A673 (cell line): Measurements from ENCODE around the gene HK1. TPM values are rescaled to one million over a fixed set of nuclear protein-coding genes. Genes with fewer than 3 reads are reported as not detected.

Experiments used
- BruUV-seq: library from RNA; stranded (reverse); fragments of 400-500 nt; replicated peaks from 2 replicates; lab custom pipeline; 2021; lab: Mats Ljungman, UMichigan
- CTCF ChIA-PET: fragments of 300-600 bp; sonication (Branson Sonifier 250); formaldehyde crosslinking; loops from one replicate; lab custom pipeline; 2022; ENCODE audit warnings: antibody characterized with exemption; lab: Charles Lee
- POLR2A ChIA-PET: fragments of 300-600 bp; sonication (Branson Sonifier 250); formaldehyde crosslinking; loops from one replicate; lab custom pipeline; 2022; ENCODE audit warnings: antibody characterized with exemption; ENCODE audit not compliant: low non-redundant PET; lab: Charles Lee
- DNase-seq: peaks from one replicate; pipeline ENCODE4 v3.0.0-alpha.2; 2015; ENCODE audit warnings: low spot score
- H3K27ac ChIP-seq: fragments of 200-600 bp; sonication (generic); 2 replicates; pipeline ENCODE4 v1.5.1; 2016; ENCODE audit warnings: mixed run types, low read depth, mild to moderate bottlenecking, mixed read lengths, antibody characterized with exemption, low read length; ENCODE audit not compliant: poor library complexity, severe bottlenecking
- H3K27me3 ChIP-seq: fragments of 200-600 bp; sonication (generic); replicated peaks from 2 replicates; pipeline ENCODE4 v1.6.1; 2017; ENCODE audit warnings: mixed run types, low read depth, mild to moderate bottlenecking, mixed read lengths, antibody characterized with exemption, low read length; ENCODE audit not compliant: insufficient read depth, poor library complexity
- H3K36me3 ChIP-seq: fragments of 200-600 bp; sonication (generic); 2 replicates; pipeline ENCODE4 v1.6.1; 2016; ENCODE audit warnings: mixed run types, mild to moderate bottlenecking, mixed read lengths, antibody characterized with exemption, low read length; ENCODE audit not compliant: insufficient read depth, poor library complexity, severe bottlenecking
- H3K4me1 ChIP-seq: fragments of 200-600 bp; sonication (generic); 2 replicates; pipeline ENCODE4 v1.6.1; 2017; ENCODE audit warnings: mixed run types, mild to moderate bottlenecking, mixed read lengths, antibody characterized with exemption, low read length; ENCODE audit not compliant: insufficient read depth, poor library complexity, severe bottlenecking
- H3K4me3 ChIP-seq: fragments of 200-600 bp; sonication (generic); 2 replicates; pipeline ENCODE4 v1.5.1; 2016; ENCODE audit warnings: low read depth, mixed run types, mild to moderate bottlenecking, mixed read lengths, low read length; ENCODE audit not compliant: poor library complexity, severe bottlenecking
- H3K9me3 ChIP-seq: fragments of 200-600 bp; sonication (generic); 2 replicates; pipeline ENCODE4 v1.6.1; 2016; ENCODE audit warnings: mixed run types, low read depth, mild to moderate bottlenecking, mixed read lengths, antibody characterized with exemption, low read length; ENCODE audit not compliant: poor library complexity, severe bottlenecking
- EZH2 ChIP-seq: fragments of 200-600 bp; sonication (generic); IDR thresholded peaks from 2 replicates; pipeline ENCODE4 v1.6.1; 2017; ENCODE audit warnings: borderline replicate concordance, low read depth, mild to moderate bottlenecking, mixed read lengths, antibody characterized with exemption, low read length; ENCODE audit not compliant: poor library complexity, severe bottlenecking
- intact Hi-C: fragments of 100-400 bp; cut with micrococcal nuclease; formaldehyde crosslinking; loops from one replicate; pipeline ENCODE4 v1.10.0; 2022; ENCODE audit not compliant: unreplicated experiment
- total RNA-seq: library from RNA; stranded (reverse); gene quantifications from 2 replicates; pipeline ENCODE4 v1.2.3, GENCODE V29; 2021
- TF ChIP-seq, protein P1 (sequence below): fragments of 300-800, 200-600 bp; sonication (generic); conservative IDR thresholded peaks from 2 replicates; pipeline ENCODE4 v1.5.1; 2017; ENCODE audit warnings: low read depth, mild to moderate bottlenecking, antibody characterized with exemption, low read length, moderate library complexity, mixed read lengths

HK1 gene
- total RNA-seq, 1 experiment from 2014 or later: 107 TPM

GRCh38 chr10:69295027-69295636 is 16.8 kb downstream of the HK1 start:
- TF ChIP-seq EZH2: no peak
- TF ChIP-seq, protein P1, sequence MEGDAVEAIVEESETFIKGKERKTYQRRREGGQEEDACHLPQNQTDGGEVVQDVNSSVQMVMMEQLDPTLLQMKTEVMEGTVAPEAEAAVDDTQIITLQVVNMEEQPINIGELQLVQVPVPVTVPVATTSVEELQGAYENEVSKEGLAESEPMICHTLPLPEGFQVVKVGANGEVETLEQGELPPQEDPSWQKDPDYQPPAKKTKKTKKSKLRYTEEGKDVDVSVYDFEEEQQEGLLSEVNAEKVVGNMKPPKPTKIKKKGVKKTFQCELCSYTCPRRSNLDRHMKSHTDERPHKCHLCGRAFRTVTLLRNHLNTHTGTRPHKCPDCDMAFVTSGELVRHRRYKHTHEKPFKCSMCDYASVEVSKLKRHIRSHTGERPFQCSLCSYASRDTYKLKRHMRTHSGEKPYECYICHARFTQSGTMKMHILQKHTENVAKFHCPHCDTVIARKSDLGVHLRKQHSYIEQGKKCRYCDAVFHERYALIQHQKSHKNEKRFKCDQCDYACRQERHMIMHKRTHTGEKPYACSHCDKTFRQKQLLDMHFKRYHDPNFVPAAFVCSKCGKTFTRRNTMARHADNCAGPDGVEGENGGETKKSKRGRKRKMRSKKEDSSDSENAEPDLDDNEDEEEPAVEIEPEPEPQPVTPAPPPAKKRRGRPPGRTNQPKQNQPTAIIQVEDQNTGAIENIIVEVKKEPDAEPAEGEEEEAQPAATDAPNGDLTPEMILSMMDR: no peak
- DNase-seq: no peak
- Histone ChIP-seq H3K36me3 (no peaks in the 10 kb centered on the region), H3K27ac (no peak overlapping the region), H3K27me3 (no peaks in the 10 kb centered on the region), H3K4me1 (no peaks in the 10 kb centered on the region), H3K4me3 (no peak overlapping the region), H3K9me3 (no peaks in the 10 kb centered on the region)
- intact Hi-C loops: no loop called here
- BruUV-seq: no TSS peak
- ChIA-PET POLR2A (no interaction called here), CTCF (no interaction called here)

DNA sequence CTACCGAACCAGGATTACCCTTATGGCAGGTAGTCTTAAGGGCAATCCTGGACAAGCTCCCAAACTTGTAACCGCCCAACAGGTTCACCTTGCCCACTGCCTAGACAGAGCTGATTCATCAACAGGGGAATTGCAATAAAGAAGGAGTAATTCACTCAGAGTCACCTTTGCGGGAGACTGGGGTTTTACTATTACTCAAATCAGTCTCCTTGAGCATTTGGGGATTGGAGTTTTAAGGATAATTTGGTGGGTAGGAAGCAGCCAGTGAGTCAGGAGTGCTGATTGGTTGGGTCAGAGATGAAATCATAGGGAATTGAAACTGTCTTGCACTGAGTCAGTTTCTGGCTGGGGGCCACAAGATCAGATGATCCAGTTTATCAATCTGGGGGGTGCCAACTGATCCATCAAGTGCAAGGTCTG is 25.3 kb downstream of the HK1 start:
- Histone ChIP-seq H3K27me3 (no peaks in the 10 kb centered on the region), H3K36me3 (no peaks in the 10 kb centered on the region), H3K4me1 (no peaks in the 10 kb centered on the region), H3K9me3 (no peaks in the 10 kb centered on the region), H3K27ac (no peak overlapping the region), H3K4me3 (no peak overlapping the region)
- no peak for DNase-seq
- intact Hi-C loops: no loop called here
- no TSS peak for BruUV-seq
- TF ChIP-seq EZH2: no peak
- TF ChIP-seq, protein P1: no peak
- CTCF ChIA-PET: no interaction called here
- POLR2A ChIA-PET: no interaction called here

GRCh38 chr10:69306421-69306820 is 28.1 kb downstream of the HK1 start:
- intact Hi-C loops: no loop called here
- ChIA-PET POLR2A (no interaction called here), CTCF (no interaction called here)
- H3K9me3 ChIP-seq: no peaks in the 10 kb centered on the region
- no peak overlapping the region for H3K27ac ChIP-seq
- TF ChIP-seq, protein P1: no peak
- no peaks in the 10 kb centered on the region for H3K27me3 ChIP-seq
- H3K4me3 ChIP-seq: no peak overlapping the region
- no peaks in the 10 kb centered on the region for H3K4me1 ChIP-seq
- no peak for DNase-seq
- H3K36me3 ChIP-seq: no peaks in the 10 kb centered on the region
- no TSS peak for BruUV-seq
